Right lobe of liver (tissue), 6 donors: ENCODE results near the gene GPM6B. TPM values are rescaled to one million over a fixed set of nuclear protein-coding genes. Genes with fewer than 3 reads are reported as not detected.

Experiments
- ATAC-seq, 4 donors: fragments of 200-7000 bp; cut with Tn5 transposase; one replicate each; pipeline ENCODE4 v1.9.1; 2020; ENCODE audit warnings: mild to moderate bottlenecking in 4 of 4, moderate library complexity in 4 of 4
- DNase-seq, 3 donors: peaks; one replicate each; pipeline ENCODE4 v3.0.0-alpha.2; 2020
- H3K27ac ChIP-seq, 3 donors: fragments of 200-600 bp; one replicate each; pipeline ENCODE4 v1.8.0; 2022
- H3K27me3 ChIP-seq, 2 donors: fragments of 200-600 bp; one replicate each; pipeline ENCODE4 v1.8.0; 2022
- H3K36me3 ChIP-seq, 4 donors: fragments of 200-600 bp; sonication (generic) in 1 of 4; one replicate each; pipeline versions ENCODE4 v1.5.1 to v1.8.0; 2017 to 2022; ENCODE audit warnings: control low read depth in 1 of 4
- H3K4me1 ChIP-seq, 4 donors: fragments of 200-600 bp; sonication (generic) in 1 of 4; one replicate each; pipeline versions ENCODE4 v1.5.1 to v1.8.0; 2017 to 2022; ENCODE audit warnings: control low read depth in 1 of 4
- H3K4me3 ChIP-seq, 3 donors: fragments of 200-600 bp; one replicate each; pipeline ENCODE4 v1.8.0; 2022
- H3K9me3 ChIP-seq, 4 donors: fragments of 200-600 bp; sonication (generic) in 1 of 4; one replicate each; pipeline versions ENCODE4 v1.5.1 to v1.8.0; 2017 to 2022; ENCODE audit warnings: control low read depth in 1 of 4
- CTCF ChIP-seq, 4 donors: fragments of 200-600 bp in 3 of 4; fragments of 450-650 bp in 1 of 4; IDR thresholded peaks; one replicate each; pipeline versions ENCODE4 v1.5.1 to v1.8.0; 2016 to 2022; ENCODE audit warnings: antibody characterized with exemption in 4 of 4, mild to moderate bottlenecking in 2 of 4
- POLR2A ChIP-seq: fragments of 450-650 bp; IDR thresholded peaks from one replicate; pipeline ENCODE4 v1.6.1; 2017; ENCODE audit warnings: antibody characterized with exemption, mild to moderate bottlenecking
- WGBS: methylation state at CpG from one replicate; pipeline ENCODE4 v1.1.6; 2018; ENCODE audit warnings: low coverage, low lambda C conversion rate; ENCODE audit not compliant: insufficient coverage; ENCODE audit errors: missing lambda C conversion rate; 5-methylcytosine and 5-hydroxymethylcytosine counted together
- intact Hi-C, 2 donors: fragments of 100-400 bp; cut with DNase I; formaldehyde crosslinking; loops; one replicate each; pipeline versions ENCODE4 v1.11.2 to v1.14.1; 2022
- total RNA-seq, 6 experiments: library from RNA; depleted of rRNA in 2 of 6; stranded (reverse); fragments of >200 nt in 2 of 6; fragmentation: NEBNext Ultra II Directional in 3 of 6; extraction: Animal tissue kit (Norgen Biotek cat#: 25700) in 3 of 6; gene quantifications; one replicate each; pipeline versions ENCODE4 v1.1.0 to v1.2.4, GENCODE V29; 2016 to 2023
- donor health status: DM: no; HTN: yes; CAD: no.
- donor health status: DM: no; HTN: no; CAD: no.
- donor health status: DM: no; HTN: no; CAD: no.
- donor health status: DM: no; HTN: yes; CAD: no.
- donor health status: DM: no; HTN: yes; CAD: no.

Gene GPM6B
- total RNA-seq, 6 experiments from 2014 or later, result 0.18 to 1.6 (median 0.64) TPM

GRCh38 chrX:13752646-13753045 is 64.2 kb downstream of the GPM6B start:
- TF ChIP-seq POLR2A (no peak), CTCF (IDR thresholded peaks at IDR 0.05) (no peak)
- intact Hi-C loops, result loop anchor here in 1 of 2 donors (5.0 kb wide), 1 partner anchor 280 kb away; no protein-coding TSS in a partner anchor
- Histone ChIP-seq H3K36me3 (peaks cover 0 to 36% (median 2%) of the 10 kb centered on the region in 4 donors), H3K4me1 (no peaks in the 10 kb centered on the region), H3K9me3 (no peaks in the 10 kb centered on the region), H3K27me3 (no peaks in the 10 kb centered on the region), H3K27ac (no peak overlapping the region), H3K4me3 (no peak overlapping the region)
- WGBS, result 58% methylated on average over 3 of the region's 3 CpGs
- ATAC-seq (peak in 1 of 4 donors; percentile 23), DNase-seq (no peak)

GRCh38 chrX:13752141-13752540 is 64.8 kb downstream of the GPM6B start:
- Histone ChIP-seq H3K4me3 (no peak overlapping the region), H3K27ac (no peak overlapping the region), H3K36me3 (peaks cover 0 to 31% (median under 1%) of the 10 kb centered on the region in 4 donors), H3K27me3 (no peaks in the 10 kb centered on the region), H3K4me1 (no peaks in the 10 kb centered on the region), H3K9me3 (no peaks in the 10 kb centered on the region)
- intact Hi-C loops, result loop anchor here in 1 of 2 donors (5.0 kb wide), 1 partner anchor 280 kb away; no protein-coding TSS in a partner anchor
- no peak for ATAC-seq
- no peak for DNase-seq
- TF ChIP-seq CTCF (IDR thresholded peaks at IDR 0.05), result no peak
- TF ChIP-seq POLR2A, result no peak
- 58% methylated on average over 3 of the region's 3 CpGs for WGBS

- intact Hi-C loops, result loop anchor here in 1 of 2 donors (5.0 kb wide), 1 partner anchor 281 kb away; no protein-coding TSS in a partner anchor
- no peak for TF ChIP-seq POLR2A
- TF ChIP-seq CTCF (IDR thresholded peaks at IDR 0.05), result no peak
- DNase-seq, result no peak
- H3K9me3 ChIP-seq, result no peaks in the 10 kb centered on the region
- peaks cover 0 to 30% (median under 1%) of the 10 kb centered on the region in 4 donors for H3K36me3 ChIP-seq
- no peaks in the 10 kb centered on the region for H3K27me3 ChIP-seq
- no peak for ATAC-seq
- H3K4me3 ChIP-seq, result no peak overlapping the region
- H3K27ac ChIP-seq, result no peak overlapping the region
- H3K4me1 ChIP-seq, result no peaks in the 10 kb centered on the region
Measured at GRCh38 chrX:13750812-13751211, 66.1 kb downstream of the GPM6B start.

GRCh38 chrX:13750204-13750603 is 66.7 kb downstream of the GPM6B start:
- Histone ChIP-seq H3K27me3 (no peaks in the 10 kb centered on the region), H3K27ac (no peak overlapping the region), H3K4me3 (no peak overlapping the region), H3K4me1 (no peaks in the 10 kb centered on the region), H3K9me3 (no peaks in the 10 kb centered on the region), H3K36me3 (peaks cover 0 to 30% (median under 1%) of the 10 kb centered on the region in 4 donors)
- intact Hi-C loops, result loop anchor here in 1 of 2 donors (5.0 kb wide), 1 partner anchor 282 kb away; no protein-coding TSS in a partner anchor
- no peak for TF ChIP-seq POLR2A
- TF ChIP-seq CTCF (IDR thresholded peaks at IDR 0.05), result peak; percentile 52 to 72 (median 65)
- ATAC-seq (peak; percentile 64 to 74 (median 66)), DNase-seq (no peak)

GRCh38 chrX:13748486-13748885 is 68.4 kb downstream of the GPM6B start:
- no peak for ATAC-seq
- no peak overlapping the region for H3K4me3 ChIP-seq
- H3K9me3 ChIP-seq, result no peaks in the 10 kb centered on the region
- H3K27ac ChIP-seq, result no peak overlapping the region
- TF ChIP-seq POLR2A (no peak), CTCF (IDR thresholded peaks at IDR 0.05) (no peak)
- intact Hi-C loops, result no loop called here
- H3K36me3 ChIP-seq, result peaks cover 0 to 43% (median under 1%) of the 10 kb centered on the region in 4 donors
- H3K27me3 ChIP-seq, result no peaks in the 10 kb centered on the region
- no peak for DNase-seq
- WGBS, result 75% methylated on average over 2 of the region's 3 CpGs
- H3K4me1 ChIP-seq, result no peaks in the 10 kb centered on the region
